ENCODE measurements around the gene SCGB1A1.
"Not testable (repeated sequence)": the region's sequence is repeated elsewhere in the genome, so short reads cannot be mapped to it uniquely, and the experiment has no call there.

SCGB1A1 gene

DNA sequence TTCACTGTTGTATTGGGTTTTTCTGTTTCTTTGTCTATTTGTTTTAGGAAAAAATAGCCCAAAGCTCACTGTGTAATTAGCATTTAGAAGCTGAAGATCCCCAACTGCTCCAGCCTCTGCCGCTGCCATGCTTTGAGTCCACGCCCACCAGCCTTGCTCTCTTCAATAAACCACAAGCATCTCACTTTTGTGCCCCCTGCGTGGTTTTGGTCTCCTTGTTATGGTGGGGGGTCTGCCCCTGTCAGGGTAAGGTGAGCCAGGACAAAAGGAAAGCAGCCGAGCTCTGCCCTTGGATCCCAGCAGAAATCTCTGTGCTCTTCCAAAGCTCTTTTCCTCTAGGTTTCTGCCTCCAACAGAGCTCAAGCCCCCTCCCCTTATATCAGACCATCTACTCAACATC lies 4.2 kb downstream of the SCGB1A1 start:
- DNase-seq, result no peak

GRCh38 chr11:62427630-62428233 lies 8.9 kb downstream of the SCGB1A1 start:
- DNase-seq, result peak; percentile 68

- no peak for DNase-seq
Measured at GRCh38 chr11:62428871-62429560, 10.2 kb downstream of the SCGB1A1 start.

GRCh38 chr11:62430425-62430824 lies 11.6 kb downstream of the SCGB1A1 start:
- no peak for DNase-seq

GRCh38 chr11:62431171-62431901 lies 12.5 kb downstream of the SCGB1A1 start:
- DNase-seq, result peak; percentile 70

GRCh38 chr11:62432695-62433094 lies 13.9 kb downstream of the SCGB1A1 start:
- DNase-seq, result no peak

- no peak for DNase-seq
Measured at GRCh38 chr11:62433141-62433903, 14.5 kb downstream of the SCGB1A1 start.

GRCh38 chr11:62433904-62434276 lies 15.1 kb downstream of the SCGB1A1 start:
- DNase-seq, result no peak

GRCh38 chr11:62435846-62436660 lies 17.2 kb downstream of the SCGB1A1 start:
- no peak for DNase-seq

DNA sequence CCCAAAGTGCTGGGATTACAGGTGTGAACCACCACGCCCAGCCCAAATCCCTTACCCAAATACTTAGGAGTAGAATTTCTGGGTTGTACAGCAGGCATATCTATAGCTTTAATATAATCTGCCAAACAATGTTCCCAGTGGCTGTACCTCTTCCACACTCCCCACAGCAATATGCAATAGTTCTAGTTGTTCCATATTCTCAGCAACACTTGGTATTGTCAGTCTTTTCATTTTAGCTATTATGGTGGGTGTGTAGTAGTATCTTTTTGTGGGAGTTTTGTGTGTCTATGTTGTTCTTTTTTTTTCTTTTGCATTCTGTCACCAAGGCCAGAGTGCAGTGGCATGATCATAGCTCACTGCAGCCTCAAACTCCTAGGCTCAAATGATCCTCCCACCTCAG lies 18.8 kb downstream of the SCGB1A1 start:
- DNase-seq, result no peak

- no peak for DNase-seq
Measured at GRCh38 chr11:62438641-62439040, 19.8 kb downstream of the SCGB1A1 start.

DNA sequence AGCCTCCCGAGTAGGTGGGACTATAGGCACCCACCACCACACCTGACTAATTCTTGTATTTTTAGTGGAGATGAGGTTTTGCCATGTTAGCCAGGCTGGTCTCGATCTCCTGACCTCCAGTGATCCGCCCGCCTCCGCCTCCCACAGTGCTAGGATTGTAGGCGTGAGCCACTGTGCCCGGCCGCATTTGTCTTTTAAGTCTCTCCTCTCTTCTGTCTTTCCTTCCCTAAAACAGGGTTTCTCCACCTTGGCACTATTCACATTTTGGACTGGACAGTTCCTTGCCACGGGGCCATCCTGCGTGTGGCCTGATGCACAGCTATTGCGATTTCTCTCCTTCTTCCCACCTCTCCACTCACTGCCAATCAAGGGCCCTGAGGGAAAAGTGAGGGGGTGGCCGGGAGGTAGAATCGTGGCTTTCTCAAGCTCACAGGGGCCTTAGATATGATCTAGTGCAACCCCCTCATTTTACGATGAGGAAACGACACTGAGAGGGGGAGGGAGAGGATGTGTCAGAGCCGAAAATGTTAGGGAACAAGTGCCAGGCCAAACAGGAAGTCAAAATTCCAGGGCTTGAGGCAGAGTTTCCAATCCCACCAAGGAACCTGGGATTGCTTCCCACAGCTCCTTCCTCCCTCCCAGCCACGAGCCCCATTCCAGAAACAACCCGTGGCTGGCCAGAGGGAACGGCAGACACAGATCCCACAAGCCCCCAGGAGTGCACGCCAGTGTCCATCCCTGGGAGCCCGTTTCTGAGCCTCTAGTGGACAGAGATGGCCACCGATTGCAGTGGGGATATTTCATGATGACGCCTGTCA lies 21.2 kb downstream of the SCGB1A1 start:
- DNase-seq, result peak; percentile 28

- DNase-seq, result no peak
Measured at GRCh38 chr11:62443390-62444235, 24.8 kb downstream of the SCGB1A1 start.

GRCh38 chr11:62444236-62444833 lies 25.5 kb downstream of the SCGB1A1 start:
- no peak for DNase-seq

DNA sequence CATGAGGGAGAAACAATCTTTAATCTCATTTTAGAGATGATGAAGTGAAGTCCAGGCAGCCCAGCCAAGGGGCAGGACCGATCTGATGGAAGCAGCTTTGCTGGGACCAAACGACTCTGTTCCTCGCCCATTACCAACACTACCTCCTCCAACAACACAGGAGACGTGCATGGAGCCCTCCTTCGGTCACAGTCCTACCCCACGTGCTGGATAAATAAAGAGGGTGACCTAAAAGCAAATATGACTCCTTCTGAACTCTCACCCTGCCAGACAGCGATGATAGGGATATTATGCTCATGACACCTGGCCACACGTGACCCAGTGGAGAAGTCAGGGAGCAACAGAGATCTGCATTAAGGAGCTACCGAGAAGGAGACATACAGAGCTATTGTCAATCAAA lies 26.0 kb downstream of the SCGB1A1 start:
- DNase-seq, result no peak

DNA sequence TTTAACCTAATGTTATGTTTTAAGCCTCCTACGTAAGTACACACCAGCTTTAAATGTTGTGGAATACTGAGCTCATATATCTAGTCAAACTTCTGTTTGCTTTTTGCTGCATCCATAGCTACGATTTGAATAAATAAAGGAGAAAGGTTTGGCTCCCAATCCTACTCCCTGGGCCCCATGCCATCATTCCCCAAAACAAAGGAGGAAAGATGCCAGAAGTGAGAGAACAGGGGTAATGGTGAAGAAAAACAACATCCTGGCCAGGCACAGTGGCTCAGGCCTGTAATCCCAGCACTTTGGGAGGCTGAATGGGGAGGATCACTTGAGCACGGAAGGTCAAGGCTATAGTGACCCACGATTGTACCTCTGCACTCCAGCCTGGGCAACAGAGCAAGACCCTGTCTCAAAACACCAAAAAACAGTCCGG lies 26.5 kb downstream of the SCGB1A1 start:
- DNase-seq, result no peak

DNA sequence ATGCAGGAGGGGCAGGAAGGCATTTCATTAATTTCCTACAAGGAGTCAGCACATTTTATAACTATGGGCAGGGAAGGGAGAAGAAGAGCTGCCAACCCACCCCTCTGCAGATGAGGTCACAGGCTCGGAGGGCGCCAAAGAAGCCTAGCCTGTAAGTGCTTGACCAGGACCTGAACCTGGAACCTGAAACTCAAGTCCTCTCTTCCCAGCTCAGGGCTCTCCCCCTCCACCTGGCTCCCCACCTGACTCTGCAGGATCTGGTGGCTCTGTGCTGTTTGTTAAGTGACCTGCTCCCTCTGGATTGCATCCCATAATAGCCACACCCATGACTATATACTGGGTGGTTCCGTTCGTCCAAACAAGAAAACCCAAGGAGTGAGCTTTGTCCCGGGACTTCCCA lies 27.3 kb downstream of the SCGB1A1 start:
- no peak for DNase-seq

DNA sequence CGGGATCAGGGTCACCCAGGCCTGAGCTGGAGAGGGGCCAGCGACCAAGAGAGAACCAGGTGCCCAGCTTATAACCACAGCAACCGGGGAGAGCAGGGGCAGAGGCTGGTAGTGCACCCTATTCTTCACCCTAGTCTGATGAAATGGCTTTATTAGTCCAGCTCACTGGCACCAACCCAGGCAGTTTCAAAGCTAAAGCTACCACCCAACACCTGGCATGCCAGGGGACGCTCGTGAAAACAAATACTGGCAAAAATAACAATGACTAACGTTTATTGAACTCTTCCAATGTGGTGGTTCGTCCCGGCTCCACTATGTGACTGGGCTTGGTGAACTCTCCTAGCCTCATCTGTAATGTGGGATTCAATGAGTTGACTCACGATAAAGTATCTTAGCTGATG lies 30.6 kb downstream of the SCGB1A1 start:
- DNase-seq, result no peak

DNA sequence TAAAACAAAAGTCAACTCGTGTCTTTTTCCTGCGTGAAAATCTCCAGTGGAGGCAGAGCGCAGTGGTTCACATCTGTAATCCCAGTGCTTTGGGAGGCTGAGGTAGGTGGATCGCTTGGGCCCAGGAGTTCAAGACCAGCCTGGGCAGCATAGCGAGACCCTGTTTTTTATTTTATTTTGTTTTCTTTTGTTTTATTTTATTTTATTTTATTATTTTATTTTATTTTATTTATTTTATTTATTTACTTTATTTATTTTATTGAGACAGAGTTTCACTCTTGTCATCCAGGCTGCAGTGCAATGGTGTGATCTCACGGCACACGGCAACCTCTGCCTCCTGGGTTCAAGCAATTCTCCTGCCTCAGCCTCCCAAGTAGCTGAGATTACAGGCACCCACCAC lies 31.1 kb downstream of the SCGB1A1 start:
- DNase-seq, result not testable (repeated sequence)

- DNase-seq, result no peak
Measured at GRCh38 chr11:62450543-62451240, 31.9 kb downstream of the SCGB1A1 start.
